ENCODE data around the gene FA2H. TPM values are rescaled to one million over a fixed set of nuclear protein-coding genes. Genes with fewer than 3 reads are reported as not detected.
A peak's percentile ranks its signal among the peaks of the same experiment; 100 is the strongest.
"Not testable (repeated sequence)": the region's sequence is repeated elsewhere in the genome, so short reads cannot be mapped to it uniquely, and the experiment has no call there.

The FA2H gene, protein sequence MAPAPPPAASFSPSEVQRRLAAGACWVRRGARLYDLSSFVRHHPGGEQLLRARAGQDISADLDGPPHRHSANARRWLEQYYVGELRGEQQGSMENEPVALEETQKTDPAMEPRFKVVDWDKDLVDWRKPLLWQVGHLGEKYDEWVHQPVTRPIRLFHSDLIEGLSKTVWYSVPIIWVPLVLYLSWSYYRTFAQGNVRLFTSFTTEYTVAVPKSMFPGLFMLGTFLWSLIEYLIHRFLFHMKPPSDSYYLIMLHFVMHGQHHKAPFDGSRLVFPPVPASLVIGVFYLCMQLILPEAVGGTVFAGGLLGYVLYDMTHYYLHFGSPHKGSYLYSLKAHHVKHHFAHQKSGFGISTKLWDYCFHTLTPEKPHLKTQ
- 10 to 100 TPM in 2 of 4 donors, 1 to 10 TPM in 2; 6.7 to 17.8 (median 10.6) TPM for polyA plus RNA-seq
- long read RNA-seq, donor 1: 0 reads
- long read RNA-seq, donor 2, transcript FA2H-202 (2 exons, 2,075 nt): major isoform, 5 of 6 reads
- long read RNA-seq, donor 2, partial matches to known transcripts: 0 of 6 reads
- long read RNA-seq, donor 2, other reads (novel, unspliced or antisense): 0 of 6 reads
- long read RNA-seq, donor 3, partial matches to known transcripts: 0 of 3 reads
- long read RNA-seq, donor 3, other reads (novel, unspliced or antisense): 0 of 3 reads
- long read RNA-seq, donor 4: 0 reads
- long read RNA-seq, donor 5, partial matches to known transcripts: 0 of 1 reads
- long read RNA-seq, donor 5, other reads (novel, unspliced or antisense): 0 of 1 reads
- long read RNA-seq, donor 6, partial matches to known transcripts: 0 of 5 reads
- long read RNA-seq, donor 6, other reads (novel, unspliced or antisense): 0 of 5 reads
- long read RNA-seq, donor 7: 0 reads
- long read RNA-seq, donor 8: 0 reads
- long read RNA-seq, donor 9: 0 reads
- long read RNA-seq, donor 10, transcript FA2H-202 (2 exons, 2,075 nt): major isoform, 5 of 6 reads
- long read RNA-seq, donor 10, partial matches to known transcripts: 0 of 6 reads
- long read RNA-seq, donor 10, other reads (novel, unspliced or antisense): 0 of 6 reads

DNA sequence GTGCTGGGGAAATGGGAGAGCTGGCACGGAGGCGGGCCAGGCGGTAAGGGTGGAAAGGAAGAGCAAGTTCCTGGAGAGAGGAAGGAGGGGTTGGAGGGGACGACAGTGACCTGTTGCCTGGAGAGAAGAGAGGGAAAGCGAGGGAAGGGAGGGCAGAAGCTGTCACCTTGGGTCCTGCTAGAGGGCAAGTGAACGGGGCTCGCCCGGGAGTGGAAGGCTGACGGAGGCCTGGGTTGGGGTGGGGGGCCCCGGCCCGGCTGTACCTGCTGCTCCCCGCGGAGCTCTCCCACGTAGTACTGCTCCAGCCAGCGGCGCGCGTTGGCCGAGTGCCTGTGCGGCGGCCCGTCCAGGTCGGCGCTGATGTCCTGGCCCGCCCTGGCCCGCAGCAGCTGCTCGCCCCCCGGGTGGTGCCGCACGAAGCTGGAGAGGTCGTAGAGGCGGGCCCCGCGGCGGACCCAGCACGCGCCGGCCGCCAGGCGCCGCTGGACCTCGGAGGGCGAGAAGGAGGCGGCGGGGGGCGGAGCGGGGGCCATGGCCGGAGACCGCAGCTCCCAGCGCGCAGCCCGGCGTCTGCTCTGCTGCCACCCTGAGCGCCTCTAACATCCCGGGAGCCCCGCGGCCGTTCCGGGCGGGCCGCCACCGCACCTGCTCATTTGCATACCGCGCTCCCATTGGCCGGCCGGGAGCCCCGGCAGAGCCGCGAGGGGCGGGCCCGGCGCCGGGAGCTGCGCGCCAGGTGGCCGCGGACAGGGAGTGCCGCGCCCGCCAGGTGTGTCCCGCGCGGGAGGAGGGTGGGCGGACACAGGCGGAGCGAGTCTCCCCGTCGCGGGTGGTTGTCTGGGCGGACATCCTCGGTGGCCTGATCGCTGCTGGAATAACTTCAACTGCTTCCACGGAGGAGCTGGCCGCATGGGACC, at the start of gene FA2H:
Gene FA2H (minus strand): TSS at position 598 of the 917 bp plus-strand sequence. CDS start 65 bp downstream, at position 533.
- WGBS, 3 donors: 0 to 1% (median 1%) methylated on average over 42 to 94 of the region's 94 CpGs
- Histone ChIP-seq H3K36me3 (ENCODE audit: control insufficient read depth in 3 of 3, insufficient read depth in 2 of 3, low read depth in 1 of 3, low read length in 3 of 3) (peaks cover 0 to 4% (median 0%) of the 10 kb centered on the region in 3 donors), H3K4me3 (ENCODE audit: low read depth in 1 of 3, low read length in 3 of 3) (peak within 1 kb of the TSS; percentile 53 to 79 (median 69)), H3K9me3 (ENCODE audit: control insufficient read depth in 2 of 2, insufficient read depth in 1 of 2, low read depth in 1 of 2, low read length in 1 of 2) (no peaks in the 10 kb centered on the region), H3K27me3 (ENCODE audit: control insufficient read depth in 3 of 3, insufficient read depth in 3 of 3, low read length in 3 of 3) (peaks cover 0 to 4% (median 0%) of the 10 kb centered on the region in 3 donors), H3K4me1 (ENCODE audit: control insufficient read depth in 3 of 3, insufficient read depth in 2 of 3, low read depth in 1 of 3, low read length in 2 of 3) (peaks cover 0 to 15% (median 0%) of the 10 kb centered on the region in 3 donors), H3K27ac (ENCODE audit: low read depth in 1 of 3, low read length in 2 of 3) (peak within 1 kb of the TSS; percentile 59 to 82 (median 69))
- DNase-seq (peak; percentile 93 to 95), FAIRE-seq (no peak)

DNA sequence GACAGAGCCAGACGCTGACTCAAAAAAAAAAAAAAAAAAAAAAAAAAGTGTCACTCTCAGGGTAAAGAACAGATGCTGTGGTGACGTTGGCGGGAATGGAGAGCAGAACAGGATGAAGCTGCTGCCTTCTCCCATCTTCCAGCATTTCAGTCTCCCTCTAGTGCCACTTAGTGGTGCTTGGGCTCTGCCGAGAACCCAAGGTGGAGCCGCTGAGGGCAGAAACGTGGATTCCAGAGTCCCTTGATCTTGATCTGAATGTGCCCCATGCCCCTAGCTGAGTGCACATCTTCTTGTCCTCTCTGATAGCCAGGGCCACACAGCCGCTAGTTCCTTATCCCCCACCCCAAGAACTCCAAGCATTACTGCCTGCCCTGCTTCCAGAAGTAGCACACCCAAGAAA, 43.2 kb upstream of the FA2H start:
- 58 to 69% (median 63%) methylated on average over 7 of the region's 7 CpGs for WGBS, 3 donors

DNA sequence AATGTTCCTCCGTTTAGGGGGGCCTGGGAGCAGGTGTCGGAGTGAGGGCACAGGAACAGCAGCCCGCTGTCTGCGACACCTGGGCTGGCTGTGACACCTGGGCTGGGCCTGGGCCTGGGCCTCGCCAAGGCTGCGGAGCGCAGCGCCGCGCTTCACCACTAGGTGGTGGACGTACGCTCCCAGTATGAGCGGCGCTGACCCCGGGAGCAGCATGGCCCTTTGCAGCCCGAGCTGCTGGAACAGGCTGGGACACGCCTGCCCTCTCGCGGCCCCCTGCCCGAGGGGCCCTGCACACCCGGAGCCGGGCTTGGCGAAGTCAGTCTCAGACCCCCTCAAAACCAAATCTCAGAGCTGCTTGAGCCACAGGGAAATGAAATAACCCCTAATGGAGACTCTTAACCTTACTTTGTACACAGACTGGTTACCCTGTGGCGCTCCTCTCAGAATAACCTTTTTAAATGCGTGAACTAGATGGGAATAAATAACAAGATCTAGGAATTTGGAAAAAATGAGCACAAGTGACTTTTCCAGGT, 38.6 kb upstream of the FA2H start:
- no peak for FAIRE-seq

More for the DNA sequence above, 43.2 kb upstream of the FA2H start:
- DNase-seq (no peak), FAIRE-seq (no peak)
- Histone ChIP-seq H3K27me3 (ENCODE audit: control insufficient read depth in 3 of 3, insufficient read depth in 3 of 3, low read length in 3 of 3) (no peaks in the 10 kb centered on the region), H3K4me3 (ENCODE audit: low read depth in 1 of 3, low read length in 3 of 3) (no peak overlapping the region), H3K36me3 (ENCODE audit: control insufficient read depth in 3 of 3, insufficient read depth in 2 of 3, low read depth in 1 of 3, low read length in 3 of 3) (no peaks in the 10 kb centered on the region), H3K9me3 (ENCODE audit: control insufficient read depth in 2 of 2, insufficient read depth in 1 of 2, low read depth in 1 of 2, low read length in 1 of 2) (no peaks in the 10 kb centered on the region), H3K4me1 (ENCODE audit: control insufficient read depth in 3 of 3, insufficient read depth in 2 of 3, low read depth in 1 of 3, low read length in 2 of 3) (no peaks in the 10 kb centered on the region), H3K27ac (ENCODE audit: low read depth in 1 of 3, low read length in 2 of 3) (no peak overlapping the region)

DNA sequence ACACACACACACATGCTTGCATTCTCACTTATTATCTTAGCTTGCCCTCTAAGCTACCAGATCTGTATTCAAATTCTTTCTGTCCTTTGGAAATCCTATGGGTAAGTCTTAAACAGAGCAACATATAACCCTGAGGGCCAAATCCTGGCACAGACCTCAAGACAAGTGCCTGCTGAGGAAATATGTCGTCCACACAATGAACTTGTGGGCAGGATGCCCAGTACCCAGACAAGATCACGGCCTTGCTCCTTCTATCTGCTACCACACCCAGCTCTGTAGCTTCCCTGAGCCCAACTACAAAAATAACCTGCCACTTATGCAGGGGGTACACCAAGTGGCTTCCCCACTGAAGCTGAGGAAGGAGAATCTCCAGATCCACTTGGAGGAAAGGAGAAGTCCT, 37.3 kb upstream of the FA2H start:
- no peaks in the 10 kb centered on the region for H3K4me1 ChIP-seq (ENCODE audit: control insufficient read depth in 3 of 3, insufficient read depth in 2 of 3, low read depth in 1 of 3, low read length in 2 of 3)
- FAIRE-seq (no peak), DNase-seq (no peak)
- peaks cover 0 to 8% of the 10 kb centered on the region in 2 donors for H3K9me3 ChIP-seq (ENCODE audit: control insufficient read depth in 2 of 2, insufficient read depth in 1 of 2, low read depth in 1 of 2, low read length in 1 of 2)
- no peaks in the 10 kb centered on the region for H3K36me3 ChIP-seq (ENCODE audit: control insufficient read depth in 3 of 3, insufficient read depth in 2 of 3, low read depth in 1 of 3, low read length in 3 of 3)
- no peak overlapping the region for H3K4me3 ChIP-seq (ENCODE audit: low read depth in 1 of 3, low read length in 3 of 3)
- 29 to 33% (median 30%) methylated on average over 2 of the region's 2 CpGs for WGBS, 3 donors
- H3K27me3 ChIP-seq (ENCODE audit: control insufficient read depth in 3 of 3, insufficient read depth in 3 of 3, low read length in 3 of 3): no peaks in the 10 kb centered on the region
- H3K27ac ChIP-seq (ENCODE audit: low read depth in 1 of 3, low read length in 2 of 3): no peak overlapping the region

More for the DNA sequence above, 38.6 kb upstream of the FA2H start:
- Histone ChIP-seq H3K27ac (ENCODE audit: low read depth in 1 of 3, low read length in 2 of 3) (no peak overlapping the region), H3K9me3 (ENCODE audit: control insufficient read depth in 2 of 2, insufficient read depth in 1 of 2, low read depth in 1 of 2, low read length in 1 of 2) (no peaks in the 10 kb centered on the region), H3K36me3 (ENCODE audit: control insufficient read depth in 3 of 3, insufficient read depth in 2 of 3, low read depth in 1 of 3, low read length in 3 of 3) (no peaks in the 10 kb centered on the region), H3K4me1 (ENCODE audit: control insufficient read depth in 3 of 3, insufficient read depth in 2 of 3, low read depth in 1 of 3, low read length in 2 of 3) (no peaks in the 10 kb centered on the region), H3K27me3 (ENCODE audit: control insufficient read depth in 3 of 3, insufficient read depth in 3 of 3, low read length in 3 of 3) (no peaks in the 10 kb centered on the region), H3K4me3 (ENCODE audit: low read depth in 1 of 3, low read length in 3 of 3) (no peak overlapping the region)
- peak; percentile 80 to 92 for DNase-seq
- WGBS, 3 donors: 5 to 9% (median 6%) methylated on average over 25 of the region's 25 CpGs

DNA sequence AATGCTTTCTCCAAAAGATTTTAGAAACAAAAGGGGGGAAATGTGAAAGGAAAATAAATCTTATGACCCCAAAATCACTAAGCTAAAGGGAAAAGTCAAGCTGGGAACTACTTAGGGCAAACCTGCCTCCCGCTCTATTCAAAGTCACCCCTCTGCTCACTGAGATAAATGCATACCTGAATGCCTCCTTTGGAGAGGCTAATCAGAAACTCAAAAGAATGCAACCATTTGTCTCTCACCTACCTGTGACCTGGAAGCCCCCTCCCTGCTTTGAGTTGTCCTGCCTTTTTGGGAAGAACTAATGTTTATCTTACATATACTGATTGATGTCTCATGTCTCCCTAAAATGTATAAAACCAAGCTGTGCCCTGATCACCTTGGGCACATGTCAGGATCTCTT, 36.6 kb upstream of the FA2H start:
- WGBS, 3 donors: 91 to 100% (median 93%) methylated on average over 1 of the region's 1 CpG
- not testable (repeated sequence) for H3K4me1 ChIP-seq (ENCODE audit: control insufficient read depth in 3 of 3, insufficient read depth in 2 of 3, low read depth in 1 of 3, low read length in 2 of 3); H3K27me3 ChIP-seq (ENCODE audit: control insufficient read depth in 3 of 3, insufficient read depth in 3 of 3, low read length in 3 of 3); H3K36me3 ChIP-seq (ENCODE audit: control insufficient read depth in 3 of 3, insufficient read depth in 2 of 3, low read depth in 1 of 3, low read length in 3 of 3); DNase-seq; FAIRE-seq; H3K9me3 ChIP-seq (ENCODE audit: control insufficient read depth in 2 of 2, insufficient read depth in 1 of 2, low read depth in 1 of 2, low read length in 1 of 2); H3K27ac ChIP-seq (ENCODE audit: low read depth in 1 of 3, low read length in 2 of 3); H3K4me3 ChIP-seq (ENCODE audit: low read depth in 1 of 3, low read length in 3 of 3)

GRCh38 chr16:74807052-74807646, 32.5 kb upstream of the FA2H start:
- FAIRE-seq (no peak), DNase-seq (no peak)
- peaks cover 0 to 3% (median 0%) of the 10 kb centered on the region in 3 donors for H3K27me3 ChIP-seq (ENCODE audit: control insufficient read depth in 3 of 3, insufficient read depth in 3 of 3, low read length in 3 of 3)
- peaks cover 0 to 9% of the 10 kb centered on the region in 2 donors for H3K9me3 ChIP-seq (ENCODE audit: control insufficient read depth in 2 of 2, insufficient read depth in 1 of 2, low read depth in 1 of 2, low read length in 1 of 2)
- 89 to 91% (median 91%) methylated on average over 7 of the region's 7 CpGs for WGBS, 3 donors
- no peak overlapping the region for H3K4me3 ChIP-seq (ENCODE audit: low read depth in 1 of 3, low read length in 3 of 3)
- H3K27ac ChIP-seq (ENCODE audit: low read depth in 1 of 3, low read length in 2 of 3): no peak overlapping the region
- H3K4me1 ChIP-seq (ENCODE audit: control insufficient read depth in 3 of 3, insufficient read depth in 2 of 3, low read depth in 1 of 3, low read length in 2 of 3): no peaks in the 10 kb centered on the region
- no peaks in the 10 kb centered on the region for H3K36me3 ChIP-seq (ENCODE audit: control insufficient read depth in 3 of 3, insufficient read depth in 2 of 3, low read depth in 1 of 3, low read length in 3 of 3)

DNA sequence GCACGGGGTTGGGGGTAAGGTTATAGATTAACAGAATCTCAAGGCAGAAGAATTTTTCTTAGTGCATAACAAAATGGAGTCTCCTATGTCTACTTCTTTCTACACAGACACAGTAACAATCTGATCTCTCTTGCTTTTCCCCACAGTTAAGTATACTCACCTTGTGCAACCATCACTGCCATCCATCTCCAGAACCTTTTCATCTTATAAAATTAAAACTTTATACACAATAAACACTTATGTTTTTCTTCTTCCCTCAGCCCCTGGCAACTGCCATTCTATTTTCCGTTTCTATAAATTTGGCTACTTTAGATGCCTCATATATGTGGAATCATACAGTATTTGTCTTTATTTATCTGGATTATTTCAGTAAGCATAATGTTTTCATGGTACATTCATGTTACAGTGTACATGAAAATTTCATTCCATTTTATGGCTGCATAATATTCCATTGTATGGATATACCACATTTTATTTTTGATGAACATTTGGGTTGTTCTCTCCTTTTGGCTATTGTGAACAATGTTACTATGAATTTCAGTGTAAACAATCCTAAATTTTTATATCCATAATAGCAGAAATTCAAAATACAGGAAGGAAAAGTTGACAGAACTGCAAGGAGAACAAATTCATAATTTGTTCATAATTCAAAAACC, 25.7 kb upstream of the FA2H start:
- no peak for FAIRE-seq
- WGBS, 3 donors: 53 to 64% (median 57%) methylated on average over 2 of the region's 2 CpGs
- DNase-seq: no peak
- no peak overlapping the region for H3K4me3 ChIP-seq (ENCODE audit: low read depth in 1 of 3, low read length in 3 of 3)
- peaks cover 0 to 4% (median 3%) of the 10 kb centered on the region in 3 donors for H3K27me3 ChIP-seq (ENCODE audit: control insufficient read depth in 3 of 3, insufficient read depth in 3 of 3, low read length in 3 of 3)
- peaks cover 0 to 4% of the 10 kb centered on the region in 2 donors for H3K9me3 ChIP-seq (ENCODE audit: control insufficient read depth in 2 of 2, insufficient read depth in 1 of 2, low read depth in 1 of 2, low read length in 1 of 2)
- H3K4me1 ChIP-seq (ENCODE audit: control insufficient read depth in 3 of 3, insufficient read depth in 2 of 3, low read depth in 1 of 3, low read length in 2 of 3): no peaks in the 10 kb centered on the region
- H3K27ac ChIP-seq (ENCODE audit: low read depth in 1 of 3, low read length in 2 of 3): no peak overlapping the region
- H3K36me3 ChIP-seq (ENCODE audit: control insufficient read depth in 3 of 3, insufficient read depth in 2 of 3, low read depth in 1 of 3, low read length in 3 of 3): no peaks in the 10 kb centered on the region

All from small intestine (tissue), 16 donors.